Right ventricle myocardium superior (tissue), 1 donor: Measurements from ENCODE around the gene MCOLN3. TPM values are rescaled to one million over a fixed set of nuclear protein-coding genes. Genes with fewer than 3 reads are reported as not detected.
A peak's percentile ranks its signal among the peaks of the same experiment; 100 is the strongest.
"Not testable (repeated sequence)": the region's sequence is repeated elsewhere in the genome, so short reads cannot be mapped to it uniquely, and the experiment has no call there.

Source experiments
- ATAC-seq: fragments of 200-7000 bp; cut with Tn5 transposase; one replicate; pipeline ENCODE4 v1.9.1; 2020; ENCODE audit warnings: mild to moderate bottlenecking; ENCODE audit not compliant: poor library complexity
- DNase-seq: peaks from one replicate; pipeline ENCODE4 v3.0.0-alpha.2; 2020
- intact Hi-C: fragments of 100-400 bp; cut with DNase I; formaldehyde crosslinking; loops from one replicate; pipeline ENCODE4 v1.11.2; 2022
- total RNA-seq: library from RNA; stranded (reverse); fragmentation: NEBNext Ultra II Directional; extraction: Animal tissue kit (Norgen Biotek cat#: 25700); gene quantifications from one replicate; pipeline ENCODE4 v1.2.1, GENCODE V29; 2021
- donor health status: DM: no; HTN: yes; CAD: no; lungs with severe emphysema.

The MCOLN3 gene
- total RNA-seq, 1 donor from 2014 or later: 1.7 TPM

DNA sequence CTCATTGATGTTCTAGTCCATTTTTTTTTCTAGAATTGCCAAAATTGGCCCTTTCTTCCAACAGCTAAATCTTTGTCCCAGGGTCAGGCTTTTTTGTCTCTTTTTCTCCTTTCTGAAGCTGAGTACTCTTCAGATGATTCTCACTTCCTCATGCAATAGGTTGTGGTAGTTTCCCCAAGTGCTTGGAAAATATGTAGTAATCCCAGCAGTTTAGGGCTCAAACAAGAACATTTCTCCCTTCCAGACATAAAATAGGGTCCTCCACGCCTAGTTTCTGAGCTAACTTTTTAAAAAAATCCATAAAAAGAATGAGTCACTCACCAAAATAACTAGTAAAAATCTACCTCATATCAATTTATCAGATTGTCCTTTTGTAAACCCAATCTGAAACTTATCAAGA is 10.0 kb upstream of the MCOLN3 start:
- DNase-seq: no peak
- intact Hi-C loops: no loop called here
- ATAC-seq: no peak

- DNase-seq: no peak
- ATAC-seq: no peak
- intact Hi-C loops: no loop called here
These were observed 6.4 kb upstream of the MCOLN3 start for GRCh38 chr1:85054664-85055063.

- no peak for ATAC-seq
- intact Hi-C loops: no loop called here
- no peak for DNase-seq
These were observed 1.5 kb upstream of the MCOLN3 start for GRCh38 chr1:85049735-85050166.

- intact Hi-C loops: no loop called here
- DNase-seq: no peak
- peak; percentile 79 for ATAC-seq
These were observed 616 bp downstream of the MCOLN3 start for GRCh38 chr1:85047472-85048295.

DNA sequence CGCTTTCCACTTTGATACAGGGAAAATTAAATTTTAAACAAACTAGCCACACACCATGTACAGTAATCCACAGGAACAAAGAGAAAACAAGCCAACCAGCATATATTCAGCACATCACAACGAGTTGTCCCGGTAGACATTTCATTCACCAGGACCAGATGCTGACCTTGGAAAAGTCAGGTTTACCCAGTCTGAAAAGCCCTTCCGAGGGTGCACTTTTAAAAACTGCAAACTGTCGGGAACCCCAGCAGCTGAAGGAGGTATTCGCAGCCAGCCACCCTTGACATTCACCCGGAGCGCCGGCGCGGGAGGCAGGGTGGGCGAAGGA is 1.2 kb downstream of the MCOLN3 start:
- peak; percentile 28 for ATAC-seq
- intact Hi-C loops: no loop called here
- DNase-seq: no peak

GRCh38 chr1:85042413-85042812 is 5.9 kb downstream of the MCOLN3 start:
- no peak for DNase-seq
- ATAC-seq: no peak
- intact Hi-C loops: no loop called here

DNA sequence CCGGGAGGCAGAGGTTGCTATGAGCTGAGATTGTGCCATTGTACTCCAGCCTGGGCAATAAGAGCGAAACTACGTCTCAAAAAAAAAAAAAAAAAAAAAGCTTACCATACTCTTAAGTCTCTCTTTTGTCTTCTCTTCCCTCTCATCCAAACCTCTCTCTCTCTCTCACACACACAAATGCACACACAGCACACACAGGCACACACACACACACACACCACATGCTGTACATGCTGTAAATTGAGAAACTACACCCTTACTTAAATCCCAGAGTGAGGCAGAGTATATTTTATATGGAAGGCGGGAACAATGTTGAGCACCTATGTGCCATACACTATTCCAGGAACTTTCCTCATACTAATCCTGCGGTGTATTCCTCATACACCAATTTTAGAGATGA is 6.5 kb downstream of the MCOLN3 start:
- DNase-seq: no peak
- ATAC-seq: no peak
- intact Hi-C loops: no loop called here

DNA sequence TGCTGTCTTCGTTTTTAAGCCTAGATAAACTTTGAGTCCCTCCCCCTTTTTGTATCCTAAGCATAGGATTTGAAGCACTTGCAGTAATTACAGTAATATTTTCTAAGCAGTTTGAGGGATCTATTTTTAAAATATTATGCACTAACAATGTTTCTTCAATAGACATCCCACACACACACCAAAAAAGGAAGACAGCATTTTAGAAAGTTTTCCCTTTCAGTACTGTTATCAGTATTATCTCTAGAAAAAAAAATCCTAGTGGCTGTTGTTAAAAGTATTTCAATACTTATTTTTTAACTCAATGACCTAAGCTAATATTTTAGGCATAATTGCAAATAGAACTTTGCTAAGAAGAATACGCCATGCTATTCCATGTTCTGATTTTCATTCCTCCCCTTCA is 15.1 kb downstream of the MCOLN3 start:
- DNase-seq (no peak), ATAC-seq (no peak)
- intact Hi-C loops: no loop called here

DNA sequence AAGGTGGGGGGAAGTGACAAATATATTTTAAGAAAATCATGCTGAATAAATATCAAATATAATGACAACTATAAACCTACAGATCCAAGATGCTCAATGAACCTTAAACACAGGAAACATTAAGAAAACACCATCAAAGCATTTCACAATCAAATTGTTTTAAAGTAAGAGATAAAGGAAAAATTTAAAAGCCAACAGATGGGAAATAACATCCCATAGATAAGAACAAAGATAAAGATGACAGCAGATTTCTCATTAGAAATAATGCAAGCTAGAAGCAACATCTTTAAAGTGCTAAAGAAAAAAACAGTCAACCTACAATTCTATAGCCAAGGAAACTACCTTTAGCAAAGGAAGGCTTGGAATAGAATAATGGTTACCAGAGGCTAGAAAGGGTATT is 17.8 kb downstream of the MCOLN3 start:
- intact Hi-C loops: no loop called here
- ATAC-seq (no peak), DNase-seq (no peak)

- no peak for ATAC-seq
These were observed 20.1 kb downstream of the MCOLN3 start for GRCh38 chr1:85028151-85028550.

DNA sequence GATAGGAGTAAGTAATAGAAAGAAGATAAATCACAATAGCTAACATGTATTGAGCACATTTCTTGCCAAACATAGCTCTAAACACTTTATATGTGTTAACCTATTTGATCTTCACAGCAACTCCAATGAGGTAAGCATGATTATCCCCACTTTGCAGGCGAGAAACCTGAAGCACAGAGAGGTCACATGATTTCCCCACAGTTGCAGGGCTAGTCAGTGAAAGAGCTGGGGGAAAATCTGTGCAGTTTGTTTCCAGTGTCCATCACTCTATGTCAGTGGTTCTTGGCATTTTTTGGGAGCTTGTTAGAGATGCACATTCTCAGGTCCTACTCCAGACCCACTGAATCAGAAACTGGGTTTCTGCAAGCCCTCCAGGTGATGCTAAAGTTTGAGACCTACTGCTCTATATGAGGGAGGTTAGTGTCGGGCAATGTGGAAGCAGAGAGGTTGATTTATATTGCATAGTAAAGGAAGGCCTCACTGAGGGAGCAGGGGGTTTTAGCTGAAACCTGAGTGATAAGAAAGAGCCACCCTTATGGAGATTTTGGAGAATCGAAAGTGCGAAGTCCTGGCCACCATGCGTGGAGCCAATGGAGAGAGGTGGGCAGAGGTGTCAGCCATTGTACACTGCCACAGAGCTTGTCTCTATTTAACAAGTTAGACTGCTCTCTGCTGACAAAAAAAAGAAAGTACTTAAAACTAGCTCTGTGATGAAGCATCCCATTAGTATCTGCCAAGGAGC is 20.9 kb downstream of the MCOLN3 start:
- no peak for DNase-seq
- ATAC-seq: peak; percentile 73
- intact Hi-C loops: loop anchor here (5.0 kb wide), 1 partner anchor 80 kb away; no protein-coding TSS in a partner anchor

More at GRCh38 chr1:85028151-85028550, 20.1 kb downstream of the MCOLN3 start:
- intact Hi-C loops: loop anchor here (5.0 kb wide), 1 partner anchor 81 kb away; no protein-coding TSS in a partner anchor
- DNase-seq: no peak

DNA sequence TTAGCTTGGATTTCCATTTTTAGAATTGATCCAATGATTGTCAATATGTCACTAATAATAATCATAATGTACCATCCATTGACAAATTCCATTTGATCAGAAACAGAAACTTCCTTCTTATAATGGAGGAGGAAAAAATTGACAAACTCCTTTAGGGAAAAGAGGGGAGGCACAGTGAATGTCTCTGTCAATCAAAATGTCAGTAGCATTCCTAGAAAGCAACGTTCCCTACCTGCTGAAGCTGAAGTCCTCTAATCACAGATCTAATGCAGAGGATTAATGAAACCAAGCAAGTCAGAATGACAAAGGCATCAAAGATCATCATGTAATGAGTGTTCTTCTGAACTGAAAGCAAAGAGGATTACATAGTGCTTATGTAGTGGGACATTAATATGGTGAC is 22.4 kb downstream of the MCOLN3 start:
- no peak for ATAC-seq
- DNase-seq: no peak
- intact Hi-C loops: loop anchor here (5.0 kb wide), 1 partner anchor 79 kb away; no protein-coding TSS in a partner anchor

DNA sequence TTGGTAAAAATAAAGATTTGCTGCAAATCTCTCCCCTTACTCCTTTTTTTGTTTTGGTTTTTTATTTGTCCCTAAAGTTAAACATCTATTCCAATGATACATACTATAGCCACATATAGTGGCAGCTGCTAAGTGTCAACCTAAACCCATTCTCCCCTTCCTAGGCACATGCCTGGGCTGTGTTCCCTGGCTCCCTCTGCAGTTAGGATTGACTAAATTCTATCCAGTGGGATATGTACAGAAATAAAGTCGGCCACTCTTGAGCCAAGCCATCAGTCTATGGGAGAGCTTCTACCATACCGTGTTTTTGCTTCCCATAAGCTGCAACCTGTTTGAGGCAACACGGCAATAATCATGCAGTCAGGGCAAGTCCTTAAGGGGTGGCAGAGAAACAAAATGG is 23.6 kb downstream of the MCOLN3 start:
- ATAC-seq: no peak
- intact Hi-C loops: loop anchor here (5.0 kb wide), 1 partner anchor 77 kb away; no protein-coding TSS in a partner anchor
- DNase-seq: no peak

- DNase-seq (no peak), ATAC-seq (no peak)
- intact Hi-C loops: no loop called here
These were observed 25.6 kb downstream of the MCOLN3 start for GRCh38 chr1:85022700-85023099.

DNA sequence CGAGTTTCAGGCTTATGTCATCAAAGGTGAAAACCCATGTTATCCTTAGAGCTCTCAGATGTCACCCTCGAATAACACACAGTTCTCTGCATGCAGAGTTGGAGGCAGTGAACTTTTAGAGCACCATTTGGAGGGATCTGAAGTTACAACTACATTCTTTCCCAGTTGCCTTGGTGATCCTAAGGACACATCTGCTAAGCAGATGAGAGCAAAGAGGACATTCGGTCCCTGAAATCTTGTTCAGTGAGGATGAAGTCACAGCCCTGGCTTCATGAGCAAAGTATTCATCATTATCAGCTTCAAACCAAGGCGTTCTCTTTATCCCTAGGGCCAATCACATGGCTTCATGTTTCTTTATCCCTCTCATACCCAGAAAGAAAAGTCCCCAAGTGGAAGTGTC is 28.3 kb downstream of the MCOLN3 start:
- intact Hi-C loops: no loop called here
- ATAC-seq (peak; percentile 66), DNase-seq (no peak)

GRCh38 chr1:85015826-85016225 is 32.5 kb downstream of the MCOLN3 start:
- ATAC-seq (no peak), DNase-seq (no peak)
- intact Hi-C loops: no loop called here

GRCh38 chr1:85005641-85006040 is 42.7 kb downstream of the MCOLN3 start:
- intact Hi-C loops, ATAC-seq, DNase-seq: not testable (repeated sequence)

- ATAC-seq: no peak
These were observed 46.6 kb downstream of the MCOLN3 start for GRCh38 chr1:85001742-85002141.

DNA sequence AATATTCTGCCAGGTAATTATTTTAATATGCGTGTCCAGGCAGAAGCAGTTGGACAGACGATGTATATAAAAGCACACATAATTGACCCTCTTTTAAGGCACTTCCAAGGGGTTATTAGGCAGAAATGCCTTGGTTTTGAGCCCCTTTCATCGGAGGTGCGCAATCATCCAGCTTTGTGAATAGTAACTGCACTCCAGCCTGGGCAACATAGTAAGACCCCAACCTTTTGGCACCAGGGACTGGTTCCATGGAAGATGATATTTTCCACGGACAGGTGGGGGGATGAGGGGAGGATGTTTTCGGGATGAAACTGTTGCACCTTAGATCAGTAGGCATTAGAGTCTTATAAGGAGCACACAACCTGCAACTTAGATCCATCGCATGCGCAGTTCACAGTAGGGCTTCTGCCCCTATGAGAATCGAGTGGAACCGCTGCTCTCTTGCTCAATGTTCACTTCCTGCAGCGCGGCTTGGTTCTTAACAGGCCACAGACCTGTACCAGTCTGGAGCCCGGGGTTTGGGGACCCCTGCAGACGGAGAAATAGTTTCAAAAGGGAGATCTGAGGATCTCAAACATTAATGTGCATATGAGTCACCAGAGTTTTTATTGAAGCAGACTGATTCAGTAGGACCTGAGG is 49.5 kb downstream of the MCOLN3 start:
- no peak for ATAC-seq
- intact Hi-C loops: no loop called here

More at GRCh38 chr1:85001742-85002141, 46.6 kb downstream of the MCOLN3 start:
- intact Hi-C loops: no loop called here
- no peak for DNase-seq

More for the DNA sequence above, 49.5 kb downstream of the MCOLN3 start:
- no peak for DNase-seq
